GM12891 (cell line): ENCODE results near the gene SDCCAG8. TPM values are rescaled to one million over a fixed set of nuclear protein-coding genes. Genes with fewer than 3 reads are reported as not detected.
A peak's percentile ranks its signal among the peaks of the same experiment; 100 is the strongest.
"Not testable (repeated sequence)": the region's sequence is repeated elsewhere in the genome, so short reads cannot be mapped to it uniquely, and the experiment has no call there.

Experiments used
- DNase-seq: peaks from one replicate; pipeline ENCODE4 v3.0.0; 2011; ENCODE audit warnings: low spot score; ENCODE audit not compliant: insufficient read length
- FAIRE-seq: peaks from 2 replicates; lab custom pipeline; 2011; peaks lifted over from hg19 to GRCh38; lab: Jason Lieb, UNC
- PAX5 ChIP-seq: IDR thresholded peaks from 2 replicates; pipeline ENCODE4 v1.6.1; 2011; ENCODE audit warnings: low read length, moderate library complexity, mild to moderate bottlenecking; ENCODE audit not compliant: insufficient read depth, severe bottlenecking
- POLR2A ChIP-seq: IDR thresholded peaks from 2 replicates; pipeline ENCODE4 v1.6.1; 2011; ENCODE audit warnings: low read depth, low read length, control low read depth
- POLR2AphosphoS5 ChIP-seq: IDR thresholded peaks from 2 replicates; pipeline ENCODE4 v1.6.1; 2011; ENCODE audit warnings: low read depth, low read length, control low read depth
- POU2F2 ChIP-seq: IDR thresholded peaks from 2 replicates; pipeline ENCODE4 v1.6.1; 2011; ENCODE audit warnings: low read depth, mild to moderate bottlenecking, control low read depth, low read length, moderate library complexity
- SPI1 ChIP-seq: IDR thresholded peaks from 2 replicates; pipeline ENCODE4 v1.6.1; 2011; ENCODE audit warnings: low read depth, low read length, control low read depth
- TAF1 ChIP-seq: IDR thresholded peaks from 2 replicates; pipeline ENCODE4 v1.6.1; 2011; ENCODE audit warnings: low read depth, low read length, control low read depth
- polyA plus RNA-seq: library from polyadenylated mRNA; unstranded; fragments of >200 nt; gene quantifications from one replicate; pipeline ENCODE4 v1.2.1, GENCODE V29; 2012; ENCODE audit warnings: low read depth, missing spikeins, inconsistent platforms; ENCODE audit not compliant: missing spikeins

The SDCCAG8 gene
- polyA plus RNA-seq = 12.8 TPM

- peak; percentile 88 for TF ChIP-seq POLR2A
- peak; percentile 69 for TF ChIP-seq POLR2AphosphoS5
- TF ChIP-seq TAF1 = no peak
These were observed at the start of gene SDCCAG8 for GRCh38 chr1:243255791-243256512. TSS of gene SDCCAG8 (plus strand) at chr1:243256041. CDS start at chr1:243256174, 133 bp downstream.

GRCh38 chr1:243211984-243212383 lies 43.9 kb upstream of the SDCCAG8 start:
- not testable (repeated sequence) for FAIRE-seq, DNase-seq

More at GRCh38 chr1:243255791-243256512, at the start of gene SDCCAG8:
- peak; percentile 74 for DNase-seq
- peak; percentile 95 for FAIRE-seq

GRCh38 chr1:243213045-243213787 lies 42.6 kb upstream of the SDCCAG8 start:
- FAIRE-seq (no peak), DNase-seq (no peak)
- TF ChIP-seq SPI1 = no peak
- TF ChIP-seq POLR2AphosphoS5 = no peak
- TF ChIP-seq TAF1 = no peak
- TF ChIP-seq POU2F2 = no peak
- TF ChIP-seq PAX5 = no peak
- no peak for TF ChIP-seq POLR2A

GRCh38 chr1:243215276-243215875 lies 40.5 kb upstream of the SDCCAG8 start:
- not testable (repeated sequence) for FAIRE-seq, DNase-seq

DNA sequence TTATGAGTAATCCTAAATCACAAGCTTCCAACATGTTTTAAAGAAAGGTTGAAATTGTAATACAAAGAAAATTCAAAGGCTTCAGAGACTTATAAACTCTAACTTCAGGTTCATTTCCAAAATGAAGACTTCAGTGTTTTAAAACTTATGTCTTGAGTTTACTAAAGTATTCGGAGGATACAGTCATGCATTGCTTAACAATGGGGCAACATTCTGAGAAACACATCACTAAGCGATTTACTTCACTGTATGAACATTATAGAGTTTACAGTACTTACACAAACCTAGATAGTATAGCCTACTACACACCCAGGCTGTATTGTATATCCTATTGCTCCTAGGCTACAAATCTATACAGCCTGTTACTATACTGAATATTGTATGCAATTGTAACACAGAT lies 39.1 kb upstream of the SDCCAG8 start:
- peak; percentile 58 for FAIRE-seq
- no peak for TF ChIP-seq TAF1
- TF ChIP-seq SPI1 = no peak
- TF ChIP-seq PAX5 = no peak
- no peak for TF ChIP-seq POLR2A
- TF ChIP-seq POLR2AphosphoS5 = no peak
- no peak for TF ChIP-seq POU2F2
- DNase-seq = no peak

- DNase-seq (no peak), FAIRE-seq (no peak)
- TF ChIP-seq POU2F2 (no peak), SPI1 (no peak), POLR2AphosphoS5 (no peak), POLR2A (no peak), TAF1 (no peak), PAX5 (no peak)
These were observed 38.5 kb upstream of the SDCCAG8 start for GRCh38 chr1:243217349-243217748.

DNA sequence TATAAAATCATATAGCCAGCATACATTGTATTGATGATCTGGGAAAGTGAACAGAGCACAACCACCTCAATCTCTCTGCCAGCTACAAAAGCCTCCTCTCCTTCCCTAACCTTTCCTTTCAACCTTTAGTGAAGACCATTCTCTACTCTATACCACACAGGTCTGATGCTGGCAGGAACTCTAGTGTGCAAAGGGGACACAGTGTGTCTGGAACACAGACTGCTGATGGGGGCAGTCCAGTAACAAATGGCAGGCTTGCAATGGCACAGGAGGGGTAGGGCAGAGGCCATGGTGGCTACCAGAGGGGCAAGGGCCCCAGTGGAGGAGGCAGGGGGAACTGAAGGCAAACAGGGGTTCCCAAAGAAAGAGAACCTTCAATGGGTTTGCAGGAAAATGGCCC lies 37.8 kb upstream of the SDCCAG8 start:
- DNase-seq (no peak), FAIRE-seq (no peak)
- TF ChIP-seq TAF1 (no peak), POLR2AphosphoS5 (no peak), SPI1 (no peak), PAX5 (no peak), POLR2A (no peak), POU2F2 (no peak)

- no peak for TF ChIP-seq SPI1
- no peak for TF ChIP-seq POU2F2
- TF ChIP-seq TAF1 = no peak
- no peak for TF ChIP-seq POLR2A
- DNase-seq (no peak), FAIRE-seq (no peak)
These were observed 28.2 kb upstream of the SDCCAG8 start for GRCh38 chr1:243227622-243228021.

- TF ChIP-seq SPI1 = no peak
- TF ChIP-seq TAF1 = no peak
- TF ChIP-seq PAX5 = no peak
- TF ChIP-seq POLR2A = no peak
- TF ChIP-seq POU2F2 = no peak
- no peak for TF ChIP-seq POLR2AphosphoS5
- DNase-seq (no peak), FAIRE-seq (no peak)
These were observed 26.3 kb upstream of the SDCCAG8 start for GRCh38 chr1:243229526-243229925.

- DNase-seq = no peak
- FAIRE-seq = no peak
- no peak for TF ChIP-seq POLR2A
- TF ChIP-seq TAF1 = no peak
- TF ChIP-seq SPI1 = no peak
- TF ChIP-seq PAX5 = no peak
- no peak for TF ChIP-seq POU2F2
- TF ChIP-seq POLR2AphosphoS5 = no peak
These were observed 24.9 kb upstream of the SDCCAG8 start for GRCh38 chr1:243230914-243231313.
